Muscle layer of colon (tissue), 2 donors: ENCODE data around the gene LMF1.

Experiments
- H3K27ac ChIP-seq: one replicate; pipeline ENCODE4 v1.7.0; 2013; ENCODE audit warnings: low read depth, mild to moderate bottlenecking, low read length, moderate library complexity
- H3K27me3 ChIP-seq, 2 donors: one replicate each; pipeline ENCODE4 v1.7.0; 2013; ENCODE audit warnings: low read length in 2 of 2, mild to moderate bottlenecking in 2 of 2; ENCODE audit not compliant: insufficient read depth in 2 of 2, control insufficient read depth in 1 of 2
- H3K36me3 ChIP-seq: one replicate; pipeline ENCODE4 v1.7.0; 2013; ENCODE audit warnings: mild to moderate bottlenecking, low read length; ENCODE audit not compliant: insufficient read depth
- H3K4me1 ChIP-seq: one replicate; pipeline ENCODE4 v1.7.0; 2013; ENCODE audit warnings: mild to moderate bottlenecking, low read length; ENCODE audit not compliant: insufficient read depth
- H3K4me3 ChIP-seq, 2 donors: one replicate each; pipeline ENCODE4 v1.7.0; 2013; ENCODE audit warnings: low read length in 2 of 2, low read depth in 1 of 2, mild to moderate bottlenecking in 1 of 2, moderate library complexity in 1 of 2
- H3K9ac ChIP-seq: one replicate; pipeline ENCODE4 v1.7.0; 2013; ENCODE audit warnings: low read length
- H3K9me3 ChIP-seq: one replicate; pipeline ENCODE4 v1.7.0; 2013; ENCODE audit warnings: mild to moderate bottlenecking, low read length
- donor health status: abdominal sarcoma.
- donor health status: Adenocarcinoma of cecum.

The LMF1 gene

DNA sequence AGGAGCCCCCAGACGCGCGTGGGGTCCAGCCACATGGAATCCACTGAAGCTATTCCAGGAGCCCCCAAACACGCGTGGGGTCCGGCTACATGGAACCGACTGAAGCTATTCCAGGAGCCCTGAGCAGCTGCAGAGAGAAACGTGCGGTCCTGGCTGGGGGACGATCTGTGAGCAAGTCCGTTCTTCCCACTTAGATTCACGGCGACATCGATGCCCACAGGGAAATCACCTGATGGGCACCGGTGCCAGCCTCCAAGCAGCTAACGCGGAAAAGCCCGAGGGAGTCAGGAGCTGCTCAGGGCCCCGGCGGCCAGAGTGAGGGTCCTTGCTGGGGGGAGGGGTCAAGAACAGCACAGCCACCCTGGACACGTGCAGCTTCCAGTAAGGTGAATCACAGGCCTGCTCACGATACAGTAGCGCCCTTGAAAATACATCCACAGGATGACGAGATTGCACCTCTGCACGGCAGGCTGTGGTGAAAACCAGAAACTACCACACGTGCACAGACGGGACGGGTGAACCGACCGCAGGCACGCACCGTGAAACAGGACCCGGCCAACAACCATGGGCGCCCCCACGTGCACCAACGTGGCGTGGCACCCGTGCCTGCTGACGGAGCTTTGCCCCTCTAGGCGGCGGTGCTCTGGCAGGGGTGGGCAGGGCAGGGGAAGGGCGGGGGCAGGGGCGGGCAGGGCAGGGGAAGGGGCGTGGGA lies 92.6 kb downstream of the LMF1 start:
- H3K4me1 ChIP-seq: no peaks in the 10 kb centered on the region
- no peaks in the 10 kb centered on the region for H3K27me3 ChIP-seq
- H3K27ac ChIP-seq: no peak overlapping the region
- H3K4me3 ChIP-seq: no peak overlapping the region
- H3K36me3 ChIP-seq: no peaks in the 10 kb centered on the region
- no peaks in the 10 kb centered on the region for H3K9me3 ChIP-seq
- no peak overlapping the region for H3K9ac ChIP-seq

DNA sequence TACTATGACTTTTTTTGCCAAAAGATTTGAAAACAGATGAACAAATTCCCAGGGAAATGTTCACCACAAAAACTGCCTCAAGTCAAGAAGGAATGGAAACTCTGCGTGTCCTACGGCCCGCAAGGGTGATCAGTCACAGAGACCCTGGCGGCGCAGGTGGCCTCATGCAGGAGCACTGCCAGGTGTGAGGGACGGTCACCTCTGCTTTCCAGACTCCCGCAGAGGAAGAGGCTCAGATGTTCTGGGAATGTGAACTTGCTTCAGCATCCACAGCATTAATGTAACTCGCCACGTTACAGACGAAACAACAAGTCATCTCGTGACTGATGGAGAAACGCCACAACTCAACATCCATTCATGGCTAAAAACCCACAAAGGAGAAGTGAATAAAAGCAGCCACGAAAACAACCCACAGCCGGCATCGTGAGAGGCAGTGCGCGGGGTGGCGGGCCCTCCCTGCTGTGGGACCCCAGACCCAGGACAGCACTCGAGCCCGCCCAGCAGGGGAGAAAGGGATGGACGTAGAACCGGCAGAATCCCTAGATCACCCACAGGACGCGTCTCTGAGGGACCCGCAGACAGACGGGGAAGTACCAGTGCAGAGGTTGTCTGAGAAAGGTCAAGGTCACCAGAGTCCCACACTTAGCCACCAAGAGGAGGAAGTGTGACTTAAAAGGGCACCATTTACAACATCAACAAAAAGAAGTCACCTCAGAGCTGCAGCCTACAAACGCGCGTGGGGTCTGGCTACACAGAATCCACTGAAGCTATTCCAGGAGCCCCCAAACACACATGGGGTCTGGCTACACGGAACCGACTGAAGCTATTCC lies 93.3 kb downstream of the LMF1 start:
- H3K36me3 ChIP-seq: no peaks in the 10 kb centered on the region
- H3K27me3 ChIP-seq: no peaks in the 10 kb centered on the region
- no peak overlapping the region for H3K27ac ChIP-seq
- no peak overlapping the region for H3K9ac ChIP-seq
- H3K4me3 ChIP-seq: no peak overlapping the region
- H3K9me3 ChIP-seq: no peaks in the 10 kb centered on the region
- no peaks in the 10 kb centered on the region for H3K4me1 ChIP-seq

DNA sequence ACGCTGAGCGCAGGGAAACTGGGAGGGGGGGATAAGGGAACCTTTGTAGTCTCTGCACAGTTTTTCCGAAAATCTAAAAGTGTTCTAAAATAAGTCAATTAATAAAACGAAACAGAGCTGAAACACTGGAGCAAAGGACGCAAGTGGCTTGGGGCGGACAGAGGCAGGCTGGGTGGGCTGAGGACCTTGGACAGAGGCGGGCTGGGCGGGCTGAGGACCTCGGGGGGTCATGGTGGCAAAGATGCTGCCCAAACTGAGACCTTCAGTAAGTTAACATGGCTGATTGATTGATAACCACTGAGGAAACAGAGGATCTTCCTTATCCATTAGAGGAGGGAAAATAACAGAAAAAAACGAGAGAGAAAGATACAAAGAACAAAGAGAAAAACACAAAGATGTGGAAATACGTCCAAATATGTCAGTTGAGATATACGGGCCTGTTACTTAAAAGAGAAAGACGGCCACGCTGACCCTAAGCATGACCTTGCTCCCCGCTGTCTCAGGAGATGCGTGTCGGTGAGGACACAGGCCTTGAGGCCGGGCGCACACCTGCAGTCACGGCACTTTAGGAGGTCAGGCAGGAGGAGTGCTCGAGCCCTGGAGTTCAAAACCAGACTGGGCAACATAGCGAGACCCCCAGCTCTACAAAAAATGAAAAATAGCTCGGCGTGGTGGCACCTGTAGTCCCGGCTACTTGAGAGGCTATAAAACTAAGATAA lies 94.1 kb downstream of the LMF1 start:
- H3K4me1 ChIP-seq: no peaks in the 10 kb centered on the region

DNA sequence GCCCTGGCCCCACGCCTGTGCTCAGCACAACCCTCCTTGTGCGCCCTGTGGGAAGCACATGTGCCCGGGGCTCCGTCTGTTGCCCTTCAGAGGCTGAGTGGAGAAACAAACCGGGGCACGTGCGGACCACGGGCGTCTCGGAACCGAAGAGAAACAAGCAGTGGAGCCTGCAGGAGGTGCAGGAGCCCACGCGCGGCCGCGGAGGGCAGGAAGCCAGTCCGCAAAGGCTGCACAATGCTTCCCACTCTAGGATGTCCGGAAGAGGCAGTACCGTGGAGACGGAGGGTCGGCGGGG lies 94.8 kb downstream of the LMF1 start:
- Histone ChIP-seq H3K4me3 (no peak overlapping the region), H3K27ac (no peak overlapping the region), H3K4me1 (no peaks in the 10 kb centered on the region), H3K27me3 (no peaks in the 10 kb centered on the region), H3K9ac (no peak overlapping the region), H3K9me3 (no peaks in the 10 kb centered on the region), H3K36me3 (no peaks in the 10 kb centered on the region)

More for the DNA sequence above, 94.1 kb downstream of the LMF1 start:
- no peaks in the 10 kb centered on the region for H3K27me3 ChIP-seq
- H3K9me3 ChIP-seq: no peaks in the 10 kb centered on the region
- H3K27ac ChIP-seq: no peak overlapping the region
- no peak overlapping the region for H3K9ac ChIP-seq
- H3K36me3 ChIP-seq: no peaks in the 10 kb centered on the region
- H3K4me3 ChIP-seq: no peak overlapping the region

DNA sequence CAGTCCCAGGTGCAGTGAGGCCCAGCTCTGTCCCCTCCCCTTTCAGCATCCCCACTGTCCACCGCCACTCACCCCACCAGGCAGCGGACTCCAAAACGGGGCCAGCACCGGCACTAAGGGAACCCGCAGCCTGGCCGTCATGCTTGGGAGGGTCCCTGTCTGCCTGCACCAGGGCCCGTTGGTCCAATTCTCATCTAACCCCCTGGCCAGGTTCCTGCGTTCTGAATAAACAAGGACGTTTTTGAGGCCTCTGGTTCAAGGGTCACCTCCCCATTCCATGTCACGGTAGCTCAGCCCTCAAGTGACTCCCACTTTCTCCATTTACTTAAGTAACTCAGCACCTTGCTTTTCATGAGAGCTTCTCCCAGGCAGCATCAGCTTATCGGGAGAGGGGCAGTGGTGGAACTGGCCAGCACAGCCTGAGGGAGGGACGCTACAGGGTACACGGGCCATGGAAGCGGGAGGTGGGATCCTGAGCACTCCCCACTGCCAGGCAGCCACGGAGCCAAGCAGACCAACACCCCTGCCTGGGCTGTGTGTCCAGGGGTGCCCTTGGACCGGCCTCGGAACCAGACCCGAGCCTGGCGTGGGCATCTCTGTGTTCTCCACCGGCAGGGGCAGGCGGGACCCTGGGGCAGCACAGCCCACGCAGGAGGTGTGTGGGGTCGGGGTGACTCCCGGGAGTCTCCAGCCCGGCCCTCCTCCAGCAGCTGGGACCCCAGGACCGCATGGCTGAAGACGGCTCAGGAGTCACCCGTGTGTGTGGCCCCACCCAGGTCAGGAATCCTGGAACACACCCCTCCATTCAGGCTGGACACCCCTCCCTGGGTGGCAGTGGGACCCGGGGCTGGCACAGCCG lies 95.4 kb downstream of the LMF1 start:
- Histone ChIP-seq H3K36me3 (no peaks in the 10 kb centered on the region), H3K9ac (no peak overlapping the region)

DNA sequence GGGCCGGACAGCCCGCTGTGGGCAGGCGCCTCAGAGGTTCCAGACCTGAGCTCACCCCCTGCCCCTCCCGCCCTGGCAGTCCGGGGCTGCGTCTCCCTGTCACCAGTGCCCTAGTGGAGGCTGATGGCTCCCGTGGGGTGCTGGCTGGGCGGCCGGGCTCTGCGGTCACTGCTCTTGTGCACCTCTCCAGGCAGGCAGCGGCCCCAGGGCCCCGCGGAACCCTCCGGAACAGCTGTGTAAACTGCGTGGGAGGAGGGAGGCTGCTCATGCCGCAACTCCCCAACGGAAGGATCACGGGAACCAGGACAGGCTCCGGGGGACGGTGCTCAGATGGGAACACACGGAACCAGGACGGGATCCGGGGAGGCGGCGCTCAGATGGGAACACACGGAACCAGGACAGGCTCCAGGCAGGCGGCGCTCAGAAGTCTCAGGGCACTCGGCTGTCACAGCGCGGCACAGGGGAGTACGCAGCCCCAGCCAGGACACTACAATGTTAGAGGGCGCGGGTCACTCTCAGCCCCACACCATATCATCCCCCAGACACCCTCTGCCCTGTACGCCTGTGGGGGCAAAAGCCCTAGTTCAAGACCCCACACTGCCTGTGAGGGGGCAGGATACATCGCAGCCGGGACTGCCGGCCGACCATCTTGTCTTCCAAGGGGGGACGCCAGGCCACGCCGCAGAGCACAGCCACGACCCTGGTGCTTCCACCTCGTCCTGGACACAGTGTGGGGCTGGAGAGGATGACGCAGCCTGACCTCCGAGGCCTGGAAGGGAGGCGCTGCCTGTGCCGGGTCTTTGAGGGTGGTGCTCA lies 96.2 kb downstream of the LMF1 start:
- H3K9ac ChIP-seq: no peak overlapping the region
- H3K27ac ChIP-seq: no peak overlapping the region
- no peaks in the 10 kb centered on the region for H3K4me1 ChIP-seq
- H3K27me3 ChIP-seq: no peaks in the 10 kb centered on the region
- no peak overlapping the region for H3K4me3 ChIP-seq
- H3K9me3 ChIP-seq: no peaks in the 10 kb centered on the region
- H3K36me3 ChIP-seq: no peaks in the 10 kb centered on the region

More for the DNA sequence above, 95.4 kb downstream of the LMF1 start:
- H3K27ac ChIP-seq: no peak overlapping the region
- no peaks in the 10 kb centered on the region for H3K27me3 ChIP-seq
- H3K4me3 ChIP-seq: no peak overlapping the region
- H3K9me3 ChIP-seq: no peaks in the 10 kb centered on the region
- no peaks in the 10 kb centered on the region for H3K4me1 ChIP-seq

DNA sequence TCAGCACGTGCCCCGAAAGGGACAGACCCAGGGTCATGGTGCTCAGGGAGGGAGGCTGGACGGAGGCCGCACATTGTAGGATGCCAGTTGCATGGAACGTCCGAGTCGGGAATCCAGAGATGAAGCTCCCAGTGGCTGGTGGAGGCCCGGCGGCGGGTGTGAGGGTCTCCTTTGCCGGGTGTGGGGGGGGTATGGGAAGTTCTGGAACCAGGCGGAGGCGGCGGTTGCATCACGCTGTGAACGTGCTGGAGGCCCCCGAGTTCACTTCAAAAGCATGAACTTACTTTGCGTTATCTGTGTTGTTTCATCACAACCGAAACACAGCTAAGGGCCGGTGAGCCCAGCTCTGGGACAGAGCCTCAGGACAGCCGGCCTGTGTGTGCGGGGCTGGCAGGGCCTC lies 96.9 kb downstream of the LMF1 start:
- Histone ChIP-seq H3K9ac (no peak overlapping the region), H3K4me3 (no peak overlapping the region), H3K9me3 (no peaks in the 10 kb centered on the region), H3K4me1 (no peaks in the 10 kb centered on the region), H3K27ac (no peak overlapping the region), H3K27me3 (no peaks in the 10 kb centered on the region), H3K36me3 (no peaks in the 10 kb centered on the region)

DNA sequence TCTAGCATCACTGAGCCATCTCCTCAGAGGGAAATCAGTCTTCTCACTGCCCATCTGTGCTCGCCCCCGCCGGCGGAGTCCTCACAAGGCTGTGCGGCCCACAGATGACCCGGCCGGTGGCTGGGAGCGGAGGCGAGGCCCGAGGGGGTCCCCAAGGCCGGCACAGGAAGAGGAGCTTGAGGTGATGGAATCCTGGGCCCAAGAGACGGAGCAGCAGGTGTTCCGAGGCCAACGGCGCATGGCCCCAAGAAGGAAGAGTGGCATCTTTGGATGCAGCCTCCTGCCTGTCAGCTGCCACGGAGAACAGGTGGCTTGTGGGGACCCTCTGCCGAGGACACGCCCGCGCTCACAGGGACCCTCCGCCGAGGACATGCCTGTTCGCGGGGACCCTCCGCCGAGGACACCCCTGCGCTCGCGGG lies 97.5 kb downstream of the LMF1 start:
- Histone ChIP-seq H3K36me3 (no peaks in the 10 kb centered on the region), H3K9ac (no peak overlapping the region), H3K27ac (no peak overlapping the region), H3K9me3 (no peaks in the 10 kb centered on the region), H3K4me3 (no peak overlapping the region), H3K27me3 (no peaks in the 10 kb centered on the region), H3K4me1 (no peaks in the 10 kb centered on the region)

DNA sequence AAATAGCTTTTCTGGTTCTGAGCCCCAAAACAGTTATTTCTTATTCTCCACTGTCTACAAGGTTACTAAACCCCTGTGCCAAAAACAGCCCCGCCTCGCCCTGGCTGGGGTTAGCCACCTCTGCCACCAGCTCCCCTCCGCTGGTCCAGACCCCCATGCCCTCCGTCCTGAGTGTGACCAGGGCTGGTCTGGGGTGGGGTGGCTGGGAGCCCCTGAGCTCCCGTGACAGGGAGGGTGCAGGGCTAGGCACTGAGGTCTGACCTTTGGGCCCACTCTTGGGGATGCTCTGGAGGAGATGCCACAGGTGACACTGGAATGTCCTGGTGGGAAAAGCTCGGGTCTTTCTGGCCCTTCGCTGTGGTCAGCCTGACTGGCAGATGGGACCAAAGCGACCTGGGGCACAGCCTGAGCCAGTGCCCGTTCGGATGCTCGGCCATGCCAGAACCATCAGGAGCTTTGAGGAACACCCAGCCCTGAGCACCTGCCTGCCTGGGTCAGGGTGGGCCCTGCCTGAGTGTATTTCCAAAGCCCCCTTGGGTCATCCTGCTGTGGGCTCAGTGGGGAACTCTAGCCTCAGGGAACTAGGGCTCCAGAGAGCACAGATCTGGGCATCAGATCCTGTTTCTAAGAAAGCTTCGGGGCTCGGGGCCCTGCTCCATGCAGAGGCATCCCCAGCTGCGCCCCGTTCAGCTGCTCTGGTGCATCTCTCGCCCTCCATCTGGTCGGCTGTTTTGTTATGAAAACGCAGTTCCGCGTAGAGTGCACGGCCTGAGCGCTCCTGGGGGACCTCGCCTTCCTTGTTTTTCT lies 98.1 kb downstream of the LMF1 start:
- Histone ChIP-seq H3K9ac (no peak overlapping the region), H3K4me3 (no peak overlapping the region), H3K4me1 (no peaks in the 10 kb centered on the region), H3K9me3 (no peaks in the 10 kb centered on the region), H3K36me3 (no peaks in the 10 kb centered on the region), H3K27me3 (no peaks in the 10 kb centered on the region), H3K27ac (no peak overlapping the region)
